HUES6 (cell line): ENCODE measurements around the gene RIPOR3.
A peak's percentile ranks its signal among the peaks of the same experiment; 100 is the strongest.

Experiments
- H3K27ac ChIP-seq: 2 replicates; pipeline ENCODE4 v1.7.0; 2013; ENCODE audit warnings: low read depth, mild to moderate bottlenecking, low read length, inconsistent platforms
- H3K27me3 ChIP-seq: 2 replicates; pipeline ENCODE4 v1.6.1; 2013; ENCODE audit warnings: low read length; ENCODE audit not compliant: control insufficient read depth, insufficient read depth
- H3K36me3 ChIP-seq: 2 replicates; pipeline ENCODE4 v1.6.1; 2013; ENCODE audit warnings: low read length; ENCODE audit not compliant: control insufficient read depth, insufficient read depth
- H3K4me1 ChIP-seq: 2 replicates; pipeline ENCODE4 v1.6.1; 2013; ENCODE audit warnings: low read length; ENCODE audit not compliant: control insufficient read depth, insufficient read depth
- H3K4me3 ChIP-seq: 2 replicates; pipeline ENCODE4 v1.5.1; 2013; ENCODE audit warnings: low read depth, low read length
- H3K9ac ChIP-seq: one replicate; pipeline ENCODE4 v1.6.1; 2013; ENCODE audit warnings: mild to moderate bottlenecking, low read length
- H3K9me3 ChIP-seq: 2 replicates; pipeline ENCODE4 v1.6.1; 2013; ENCODE audit warnings: low read depth, low read length; ENCODE audit not compliant: control insufficient read depth, insufficient read depth

Gene RIPOR3

GRCh38 chr20:50633361-50633760 lies 58.0 kb downstream of the RIPOR3 start:
- Histone ChIP-seq H3K27ac (no peak overlapping the region), H3K4me1 (peaks cover 29% of the 10 kb centered on the region), H3K4me3 (no peak overlapping the region), H3K9me3 (no peaks in the 10 kb centered on the region), H3K27me3 (no peaks in the 10 kb centered on the region), H3K9ac (no peak overlapping the region), H3K36me3 (no peaks in the 10 kb centered on the region)

DNA sequence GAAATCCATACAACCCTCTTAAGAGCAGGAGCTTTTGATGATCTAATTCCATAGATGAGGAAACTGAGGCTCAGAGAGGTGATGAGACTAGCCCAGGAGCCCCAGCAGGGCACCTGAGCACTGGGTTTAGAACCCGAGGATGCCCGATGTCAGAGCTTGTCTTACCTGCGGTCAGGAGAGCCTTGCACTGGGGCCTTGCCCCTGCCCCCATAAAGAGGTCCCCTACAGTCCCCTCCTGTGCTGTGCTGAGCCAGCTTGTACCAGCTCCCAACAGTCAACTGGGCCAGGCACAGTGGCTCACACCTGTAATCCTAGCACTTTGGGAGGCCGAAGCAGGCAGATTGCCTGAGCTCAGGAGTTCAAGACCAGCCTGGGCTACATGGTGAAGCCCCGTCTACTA lies 58.6 kb downstream of the RIPOR3 start:
- no peak overlapping the region for H3K27ac ChIP-seq
- no peak overlapping the region for H3K9ac ChIP-seq

GRCh38 chr20:50632236-50632635 lies 59.1 kb downstream of the RIPOR3 start:
- H3K4me3 ChIP-seq = no peak overlapping the region
- H3K27ac ChIP-seq = no peak overlapping the region
- no peak overlapping the region for H3K9ac ChIP-seq
- H3K36me3 ChIP-seq = no peaks in the 10 kb centered on the region
- H3K4me1 ChIP-seq = peaks cover 28% of the 10 kb centered on the region
- no peaks in the 10 kb centered on the region for H3K27me3 ChIP-seq
- no peaks in the 10 kb centered on the region for H3K9me3 ChIP-seq

More for the DNA sequence above, 58.6 kb downstream of the RIPOR3 start:
- Histone ChIP-seq H3K4me1 (peaks cover 31% of the 10 kb centered on the region), H3K36me3 (no peaks in the 10 kb centered on the region), H3K4me3 (no peak overlapping the region), H3K9me3 (no peaks in the 10 kb centered on the region), H3K27me3 (no peaks in the 10 kb centered on the region)

DNA sequence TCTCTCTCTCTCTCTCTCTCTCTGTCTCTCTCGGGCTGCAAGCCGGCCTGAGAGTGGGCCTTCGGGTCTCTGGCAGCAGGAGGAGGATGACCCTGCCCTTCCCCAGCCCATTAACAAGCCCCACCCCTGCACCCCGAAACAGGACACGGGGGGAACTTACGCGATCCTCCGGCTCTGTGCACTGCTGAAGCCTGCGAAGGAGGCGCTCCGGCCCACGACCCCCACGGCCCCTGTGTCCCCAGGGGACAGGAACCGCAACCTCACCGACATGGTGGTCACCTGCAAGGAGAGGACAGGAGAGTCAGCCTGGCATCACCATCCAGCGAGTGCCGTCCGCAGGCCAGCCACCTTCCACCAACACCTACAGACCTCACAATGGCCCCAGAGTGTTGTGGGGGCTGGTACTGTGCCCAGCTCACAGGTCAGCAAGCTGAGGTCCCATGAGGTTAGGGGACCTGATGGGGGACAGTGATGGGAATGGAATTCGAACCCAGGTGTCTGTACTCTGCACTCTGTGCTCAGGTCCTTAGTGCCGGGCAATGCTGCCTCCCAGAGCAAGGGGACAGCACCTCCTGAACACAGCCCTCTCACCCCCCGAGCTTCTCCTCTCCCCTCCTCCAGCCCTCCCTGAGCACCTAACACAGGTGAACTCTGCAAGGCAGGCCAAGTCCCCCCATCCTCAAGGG lies 60.6 kb downstream of the RIPOR3 start:
- no peak overlapping the region for H3K4me3 ChIP-seq
- peaks cover 17% of the 10 kb centered on the region for H3K4me1 ChIP-seq
- H3K36me3 ChIP-seq = no peaks in the 10 kb centered on the region
- no peaks in the 10 kb centered on the region for H3K9me3 ChIP-seq
- no peak overlapping the region for H3K9ac ChIP-seq
- H3K27ac ChIP-seq = no peak overlapping the region
- no peaks in the 10 kb centered on the region for H3K27me3 ChIP-seq

GRCh38 chr20:50629670-50630045 lies 61.7 kb downstream of the RIPOR3 start:
- Histone ChIP-seq H3K4me3 (no peak overlapping the region), H3K27ac (no peak overlapping the region), H3K4me1 (peaks cover 19% of the 10 kb centered on the region), H3K36me3 (no peaks in the 10 kb centered on the region), H3K9ac (no peak overlapping the region), H3K9me3 (no peaks in the 10 kb centered on the region), H3K27me3 (no peaks in the 10 kb centered on the region)

GRCh38 chr20:50628853-50629669 lies 62.3 kb downstream of the RIPOR3 start:
- H3K27me3 ChIP-seq = no peaks in the 10 kb centered on the region
- no peaks in the 10 kb centered on the region for H3K9me3 ChIP-seq
- no peaks in the 10 kb centered on the region for H3K36me3 ChIP-seq
- H3K9ac ChIP-seq = no peak overlapping the region
- H3K27ac ChIP-seq = peak overlapping the region; percentile 52; the same call in 1 of the 2 replicates
- peaks cover 19% of the 10 kb centered on the region for H3K4me1 ChIP-seq
- H3K4me3 ChIP-seq = no peak overlapping the region

DNA sequence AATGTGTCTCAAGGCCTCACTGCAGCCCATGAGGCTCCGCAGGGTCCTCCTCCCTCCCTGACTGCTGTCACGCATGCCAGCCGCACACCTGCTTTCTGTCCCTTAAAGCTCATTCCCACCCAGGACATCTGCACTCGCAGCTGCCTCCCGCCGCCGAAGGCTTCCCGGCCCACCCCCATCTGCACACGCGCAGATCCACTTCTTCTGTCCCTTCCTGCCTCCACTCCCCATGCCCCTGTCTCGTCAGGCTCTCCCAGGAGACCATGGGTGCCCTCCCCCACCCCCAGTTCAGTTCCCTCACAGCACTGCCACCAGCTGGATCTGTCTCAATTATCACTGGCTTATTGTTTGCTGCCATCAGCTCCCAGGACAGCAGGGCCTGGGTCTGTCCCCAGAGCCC lies 63.0 kb downstream of the RIPOR3 start:
- no peak overlapping the region for H3K9ac ChIP-seq
- no peaks in the 10 kb centered on the region for H3K27me3 ChIP-seq
- H3K4me3 ChIP-seq = no peak overlapping the region
- peaks cover 19% of the 10 kb centered on the region for H3K4me1 ChIP-seq
- no peaks in the 10 kb centered on the region for H3K9me3 ChIP-seq
- peak overlapping the region; percentile 52; the same call in 1 of the 2 replicates for H3K27ac ChIP-seq
- no peaks in the 10 kb centered on the region for H3K36me3 ChIP-seq

DNA sequence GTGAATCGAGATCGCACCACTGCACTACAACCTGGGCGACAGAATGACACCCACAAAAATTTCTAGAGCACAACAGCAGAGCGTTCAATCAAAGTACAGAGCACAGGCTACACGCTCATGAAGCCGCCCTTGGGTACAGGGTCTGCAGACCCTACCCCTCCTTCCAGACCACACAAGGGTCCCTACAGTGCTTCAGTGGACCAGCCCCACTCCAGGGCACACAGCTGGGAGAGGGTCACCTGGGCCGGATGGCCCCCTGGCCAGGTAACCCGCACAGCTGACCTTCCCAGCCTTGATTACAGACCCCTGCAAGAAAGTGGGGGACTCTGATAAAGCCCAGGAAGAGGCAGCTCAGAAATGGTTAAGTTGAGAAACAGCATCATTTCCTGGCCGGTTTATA lies 63.6 kb downstream of the RIPOR3 start:
- no peaks in the 10 kb centered on the region for H3K9me3 ChIP-seq
- no peak overlapping the region for H3K4me3 ChIP-seq
- peaks cover 19% of the 10 kb centered on the region for H3K4me1 ChIP-seq
- H3K27ac ChIP-seq = no peak overlapping the region
- H3K27me3 ChIP-seq = no peaks in the 10 kb centered on the region
- H3K9ac ChIP-seq = no peak overlapping the region
- no peaks in the 10 kb centered on the region for H3K36me3 ChIP-seq

DNA sequence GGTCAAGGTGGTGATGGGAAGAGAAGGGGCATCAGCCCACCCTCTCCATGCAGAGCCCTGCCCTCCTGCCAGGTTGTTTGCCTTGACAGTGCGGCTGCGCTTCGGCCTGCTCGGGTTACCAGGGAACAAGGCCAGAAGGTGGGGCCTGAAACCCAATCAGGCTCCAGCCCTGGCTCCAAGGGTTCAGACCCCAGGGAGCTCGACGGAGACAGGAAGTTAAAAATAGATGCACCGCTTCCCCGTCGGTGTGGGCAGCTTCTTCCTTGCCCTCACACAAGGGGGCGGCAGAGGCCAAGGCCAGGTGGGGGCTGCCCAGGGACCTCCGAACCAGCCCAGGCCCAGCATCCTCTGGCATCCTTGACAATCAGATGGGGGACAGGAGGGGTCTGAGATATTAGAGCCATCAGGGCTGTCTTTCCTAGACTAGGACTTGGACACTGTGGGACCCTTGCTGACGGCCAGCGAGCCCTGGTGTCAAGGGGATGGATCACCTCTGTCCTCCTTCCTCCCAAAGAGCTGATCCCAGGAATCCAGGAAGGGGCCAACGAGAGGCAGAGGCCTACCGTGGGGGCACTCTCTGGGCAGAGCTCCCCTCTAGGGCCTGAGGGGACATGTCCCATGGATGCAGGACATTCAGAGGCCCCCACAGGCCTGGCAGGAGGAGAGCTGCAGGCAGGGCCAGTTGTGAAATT lies 65.2 kb downstream of the RIPOR3 start:
- Histone ChIP-seq H3K27me3 (no peaks in the 10 kb centered on the region), H3K36me3 (no peaks in the 10 kb centered on the region), H3K4me3 (no peak overlapping the region), H3K27ac (no peak overlapping the region), H3K9ac (no peak overlapping the region), H3K4me1 (peaks cover 19% of the 10 kb centered on the region), H3K9me3 (peaks cover 8% of the 10 kb centered on the region)

- Histone ChIP-seq H3K36me3 (no peaks in the 10 kb centered on the region), H3K9me3 (peaks cover 14% of the 10 kb centered on the region), H3K27ac (no peak overlapping the region), H3K4me1 (peaks cover 19% of the 10 kb centered on the region), H3K4me3 (no peak overlapping the region), H3K27me3 (no peaks in the 10 kb centered on the region), H3K9ac (no peak overlapping the region)
Measured at GRCh38 chr20:50624351-50625016, 66.9 kb downstream of the RIPOR3 start.
